ENCODE measurements around the gene AP1G1. TPM values are rescaled to one million over a fixed set of nuclear protein-coding genes. Genes with fewer than 3 reads are reported as not detected.

The AP1G1 gene
- 86.1 and 86.7 TPM in 2 replicates for total RNA-seq (2012; rRNA removed)
- 45.7 and 48.3 TPM in 2 replicates for polyA plus RNA-seq (2012; rRNA removed)
- 20.5 and 25.0 TPM in 2 replicates for polyA plus RNA-seq (2012; cell fraction: cytosol; rRNA removed)
- polyA plus RNA-seq (2012; cell fraction: nucleus; rRNA removed; ENCODE audit: low replicate concordance): 22.9 and 121 TPM in 2 replicates
- Bru-seq, nascent RNA: percentile 94 among the genes with signal in this experiment
- BruChase-seq, experiment 1, labeled RNA remaining after a 6-hour chase: percentile 96 among the genes with signal in this experiment
- BruChase-seq, experiment 2, labeled RNA remaining after a 2-hour chase: percentile 95 among the genes with signal in this experiment
- long read RNA-seq, full-length matches to known transcripts: 6 of 41 reads
- long read RNA-seq, partial matches to known transcripts: 31 of 41 reads
- long read RNA-seq, other reads (novel, unspliced or antisense): 4 of 41 reads

DNA sequence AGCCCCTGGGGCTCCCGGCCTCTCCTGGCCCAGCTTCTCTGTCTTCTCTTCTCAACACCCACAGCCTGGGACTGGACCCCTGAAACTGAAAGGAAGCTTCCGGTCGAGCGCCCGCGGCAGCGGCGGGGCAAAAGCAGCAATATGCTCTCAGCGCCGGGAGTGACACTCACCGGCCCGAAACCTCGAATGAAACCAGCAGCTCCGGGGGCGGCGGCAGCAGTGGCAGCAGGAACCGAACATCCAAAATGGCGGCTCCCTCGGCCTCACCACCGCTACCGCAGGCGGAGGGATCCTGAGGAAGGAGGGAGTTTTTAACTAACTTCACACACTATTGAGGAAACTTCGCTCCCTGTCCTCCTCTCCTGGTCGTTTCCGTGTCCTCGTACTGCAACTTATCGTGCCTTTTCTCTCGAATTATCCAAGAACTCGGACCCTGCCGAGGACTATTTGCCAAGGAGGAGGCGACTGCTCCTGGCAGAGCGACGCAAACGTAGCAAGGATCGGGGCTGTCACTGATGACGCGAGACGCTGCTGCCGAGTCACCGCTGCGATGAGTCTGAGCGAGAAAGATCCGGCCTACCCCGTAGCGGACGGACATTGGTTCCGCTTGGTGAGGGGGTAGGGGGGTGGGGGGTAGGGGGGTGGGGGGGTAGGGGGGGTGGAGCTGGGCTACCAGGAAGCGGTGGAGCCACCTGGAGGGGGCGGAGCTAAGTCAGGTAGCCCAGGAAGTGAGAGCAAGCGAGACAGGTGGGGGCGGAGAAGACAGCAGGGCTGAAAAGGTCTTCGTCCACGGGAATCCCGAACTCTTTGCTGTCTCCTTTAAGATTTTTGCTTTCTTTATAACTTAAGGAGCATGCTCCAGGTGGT, at the start of gene AP1G1:
Gene AP1G1, minus strand, starts transcription at position 242 of the 867 bp plus-strand sequence. CDS start 19,355 bp downstream, outside the sequence.
- peak within 1 kb of the TSS; percentile 100 for H3K23ac ChIP-seq (ENCODE audit: low read depth, low read length)
- H2AK5ac ChIP-seq (ENCODE audit: low read depth, low read length): peak within 1 kb of the TSS; percentile 93
- no peaks in the 10 kb centered on the region for H3K9me3 ChIP-seq (ENCODE audit: control insufficient read depth, insufficient read depth, low read length)
- peak within 1 kb of the TSS; percentile 99 for H2BK20ac ChIP-seq (ENCODE audit: low read depth, low read length)
- H3K4me1 ChIP-seq (ENCODE audit: control insufficient read depth, insufficient read depth, low read length): peaks cover 10% of the 10 kb centered on the region
- H3K27me3 ChIP-seq (ENCODE audit: control insufficient read depth, insufficient read depth, low read length): no peaks in the 10 kb centered on the region
- peak within 1 kb of the TSS; percentile 100 for H3K4ac ChIP-seq (ENCODE audit: low read depth, low read length)
- peaks cover 27% of the 10 kb centered on the region for H4K20me1 ChIP-seq (ENCODE audit: insufficient read depth, low read length)
- peak within 1 kb of the TSS; percentile 91 for H3K4me2 ChIP-seq (ENCODE audit: low read depth, low read length)
- peak within 1 kb of the TSS; percentile 100 for H2BK120ac ChIP-seq (ENCODE audit: low read depth, low read length)
- BruUV-seq (replicated peaks): no TSS peak
- H2BK15ac ChIP-seq (ENCODE audit: low read depth, low read length): peak within 1 kb of the TSS; percentile 100
- H3K14ac ChIP-seq (replicated peaks; ENCODE audit: low read depth, low read length): peak within 1 kb of the TSS; percentile 100
- TF ChIP-seq CEBPB (IDR thresholded peaks at IDR 0.05; ENCODE audit: low read depth, low read length) (no peak), MAZ (IDR thresholded peaks at IDR 0.05; ENCODE audit: borderline replicate concordance, low read depth, low read length) (peak; percentile 58; the same call in 1 of the 2 replicates), POLR2A (IDR thresholded peaks at IDR 0.05; ENCODE audit: low read depth, low read length) (peak; percentile 96), CHD1 (IDR thresholded peaks at IDR 0.05; ENCODE audit: low read depth, low read length) (peak; percentile 74; the same call in 1 of the 2 replicates), NFE2L2 (IDR thresholded peaks at IDR 0.05; ENCODE audit: low read depth, low read length) (peak; percentile 83; the same call in 1 of the 2 replicates)
- TF ChIP-seq, protein P1, sequence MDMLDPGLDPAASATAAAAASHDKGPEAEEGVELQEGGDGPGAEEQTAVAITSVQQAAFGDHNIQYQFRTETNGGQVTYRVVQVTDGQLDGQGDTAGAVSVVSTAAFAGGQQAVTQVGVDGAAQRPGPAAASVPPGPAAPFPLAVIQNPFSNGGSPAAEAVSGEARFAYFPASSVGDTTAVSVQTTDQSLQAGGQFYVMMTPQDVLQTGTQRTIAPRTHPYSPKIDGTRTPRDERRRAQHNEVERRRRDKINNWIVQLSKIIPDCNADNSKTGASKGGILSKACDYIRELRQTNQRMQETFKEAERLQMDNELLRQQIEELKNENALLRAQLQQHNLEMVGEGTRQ (IDR thresholded peaks at IDR 0.05; ENCODE audit: low read depth, low read length): no peak
- H4K5ac ChIP-seq (ENCODE audit: low read depth, low read length): peak within 1 kb of the TSS; percentile 95
- H2BK5ac ChIP-seq (ENCODE audit: low read depth, low read length, poor library complexity, severe bottlenecking): peak within 1 kb of the TSS; percentile 99
- H3K56ac ChIP-seq (ENCODE audit: extremely low read depth, insufficient read depth, low read length): peak within 1 kb of the TSS; percentile 100
- CTCF ChIA-PET: interaction anchor here (0.5 kb wide), 1 partner anchor 21 kb away, joined by 4 read pairs; no protein-coding TSS in a partner anchor
- H2AK9ac ChIP-seq (replicated peaks; ENCODE audit: low read depth, low read length, poor library complexity): peak within 1 kb of the TSS; percentile 95
- POLR2A ChIA-PET (ENCODE audit: unreplicated experiment): interaction anchor here (0.6 kb wide), 1 partner anchor 44 kb away, joined by 11 read pairs; no protein-coding TSS in a partner anchor
- ATAC-seq (ENCODE audit: low read depth) (peak; percentile 94), DNase-seq (peak; percentile 99)
- H3K27ac ChIP-seq (ENCODE audit: insufficient read depth, low read length): peak within 1 kb of the TSS; percentile 99
- no peaks in the 10 kb centered on the region for H3K36me3 ChIP-seq (ENCODE audit: control insufficient read depth, insufficient read depth, low read length)
- H4K91ac ChIP-seq (ENCODE audit: insufficient read depth, low read depth, low read length): peak within 1 kb of the TSS; percentile 99
- dilution Hi-C loops (cut with HindIII; ENCODE audit: low sequenced_read_pairs, unreplicated experiment) (no loop called here), in situ Hi-C loops (cut with MboI; ENCODE audit: low sequenced_read_pairs) (no loop called here), intact Hi-C loops (cut with micrococcal nuclease) (loop anchor here (1.0 to 5.0 kb wide), 4 partner anchors 13 to 86 kb away; partner anchors contain the start of genes ATXN1L, IST1 and ZNF821)
- 0% methylated on average over 6 of the region's 54 CpGs; no CpG with 5 or more reads in 1 of the 2 experiments for WGBS, 2 experiments (ENCODE audit: extremely low coverage in 2 of 2, insufficient read length in 1 of 2)
- H3K79me1 ChIP-seq (ENCODE audit: low read depth in 1 of 2, low read length in 2 of 2): peaks cover 0 to 23% of the 10 kb centered on the region in 2 experiments; a peak in 3 of 4 replicates
- H3K4me3 ChIP-seq (ENCODE audit: insufficient read depth, low read depth, low read length): peak within 1 kb of the TSS; percentile 61
- H3K9ac ChIP-seq (ENCODE audit: low read depth, low read length): peak within 1 kb of the TSS; percentile 100
- peak within 1 kb of the TSS; percentile 97 for H3K18ac ChIP-seq (ENCODE audit: low read depth, low read length)
- peak within 1 kb of the TSS; percentile 99 for H2AFZ ChIP-seq (replicated peaks; ENCODE audit: low read length, poor library complexity)
- H3K9me1 ChIP-seq (ENCODE audit: insufficient read depth, low read length): no peaks in the 10 kb centered on the region; the same call in 1 of the 2 replicates
- H4K8ac ChIP-seq (ENCODE audit: low read depth in 2 of 2, low read length in 2 of 2): peak within 1 kb of the TSS; percentile 93 to 100

Measured in IMR-90 (cell line).